Hepatocyte (in vitro differentiated cells): ENCODE results near the gene NMRK1. TPM values are rescaled to one million over a fixed set of nuclear protein-coding genes. Genes with fewer than 3 reads are reported as not detected.

Experiments used
- DNase-seq: peaks from one replicate; pipeline ENCODE4 v3.0.0-alpha.2; 2016; ENCODE audit warnings: low spot score
- H2AFZ ChIP-seq: fragments of 200-600 bp; sonication (generic); 2 replicates; pipeline ENCODE4 v1.6.0; 2016; ENCODE audit warnings: antibody characterized with exemption, mild to moderate bottlenecking
- H3K27ac ChIP-seq: fragments of 200-600 bp; sonication (generic); 2 replicates; pipeline ENCODE4 v1.5.1; 2016; ENCODE audit warnings: mild to moderate bottlenecking
- H3K27me3 ChIP-seq: fragments of 200-600 bp; sonication (generic); 2 replicates; pipeline ENCODE4 v1.6.1; 2016
- H3K36me3 ChIP-seq: fragments of 200-600 bp; sonication (generic); replicated peaks from 2 replicates; pipeline ENCODE4 v1.5.1; 2016; ENCODE audit warnings: low read depth; ENCODE audit not compliant: insufficient read depth
- H3K4me1 ChIP-seq: fragments of 200-600 bp; sonication (generic); 2 replicates; pipeline ENCODE4 v1.5.1; 2016; ENCODE audit warnings: mild to moderate bottlenecking, moderate library complexity; ENCODE audit not compliant: insufficient read depth
- H3K4me2 ChIP-seq: fragments of 200-600 bp; sonication (generic); 2 replicates; pipeline ENCODE4 v1.6.0; 2016
- H3K4me3 ChIP-seq: fragments of 200-600 bp; sonication (generic); 2 replicates; pipeline ENCODE4 v1.5.1; 2016; ENCODE audit warnings: mild to moderate bottlenecking
- H3K79me2 ChIP-seq: fragments of 200-600 bp; sonication (generic); 2 replicates; pipeline ENCODE4 v1.6.0; 2017; ENCODE audit warnings: mild to moderate bottlenecking
- H3K9me2 ChIP-seq: fragments of 200-600 bp; sonication (generic); replicated peaks from 2 replicates; pipeline ENCODE4 v1.6.0; 2017; ENCODE audit warnings: mild to moderate bottlenecking; ENCODE audit not compliant: insufficient read depth
- H3K9me3 ChIP-seq: fragments of 200-600 bp; sonication (generic); 2 replicates; pipeline ENCODE4 v1.5.1; 2016; ENCODE audit warnings: low read depth, mild to moderate bottlenecking
- H4K20me1 ChIP-seq: fragments of 200-600 bp; sonication (generic); 2 replicates; pipeline ENCODE4 v1.6.0; 2016; ENCODE audit warnings: mild to moderate bottlenecking; ENCODE audit not compliant: insufficient read depth, poor library complexity, severe bottlenecking
- CTCF ChIP-seq: fragments of 200-600 bp; sonication (generic); IDR thresholded peaks from 2 replicates; pipeline ENCODE4 v1.5.1; 2016; ENCODE audit warnings: antibody characterized with exemption, mild to moderate bottlenecking; ENCODE audit not compliant: poor library complexity
- EZH2 ChIP-seq: fragments of 200-600 bp; sonication (generic); IDR thresholded peaks from 2 replicates; pipeline ENCODE4 v1.6.1; 2016; ENCODE audit warnings: antibody characterized with exemption, mild to moderate bottlenecking, borderline replicate concordance
- EZH2phosphoT487 ChIP-seq: fragments of 200-600 bp; sonication (generic); IDR thresholded peaks from one replicate; pipeline ENCODE4 v1.6.1; 2018; ENCODE audit warnings: antibody characterized with exemption, mild to moderate bottlenecking, low read depth, moderate library complexity; ENCODE audit not compliant: unreplicated experiment, severe bottlenecking
- WGBS: methylation state at CpG from one replicate; pipeline ENCODE4 v1.1.6; 2016; ENCODE audit warnings: low lambda C conversion rate; ENCODE audit errors: missing lambda C conversion rate; 5-methylcytosine and 5-hydroxymethylcytosine counted together
- polyA plus RNA-seq: library from polyadenylated mRNA; unstranded; fragments of >200 nt; fragmentation: Nextera tagmentation; extraction: Ambion mirVana; gene quantifications from 2 replicates; pipeline ENCODE4 v1.2.1, GENCODE V29; 2016
- total RNA-seq: library from RNA; depleted of rRNA; stranded (reverse); fragments of >200 nt; gene quantifications from 2 replicates; pipeline ENCODE4 v1.2.3, GENCODE V29; 2014

Gene NMRK1
- total and polyA plus RNA-seq, 2 experiments from 2014 or later = 13.6 to 16.1 TPM

- no peaks in the 10 kb centered on the region for H3K36me3 ChIP-seq
- no peaks in the 10 kb centered on the region for H3K4me1 ChIP-seq
- DNase-seq = no peak
- no peaks in the 10 kb centered on the region for H3K27me3 ChIP-seq
- no peak overlapping the region for H2AFZ ChIP-seq
- H3K27ac ChIP-seq = no peak overlapping the region
- H3K4me3 ChIP-seq = no peak overlapping the region
- TF ChIP-seq CTCF (no peak), EZH2phosphoT487 (no peak)
- H3K79me2 ChIP-seq = peaks cover 45% of the 10 kb centered on the region
- H4K20me1 ChIP-seq = no peaks in the 10 kb centered on the region
- no peaks in the 10 kb centered on the region for H3K9me3 ChIP-seq
- WGBS = 95% methylated on average over 1 of the region's 1 CpG
- no peaks in the 10 kb centered on the region for H3K9me2 ChIP-seq
- H3K4me2 ChIP-seq = no peak overlapping the region
Observed at GRCh38 chr9:75117564-75117963, 29.6 kb upstream of the NMRK1 start.

- no peak overlapping the region for H3K4me2 ChIP-seq
- TF ChIP-seq EZH2 (no peak), CTCF (no peak), EZH2phosphoT487 (no peak)
- no peaks in the 10 kb centered on the region for H4K20me1 ChIP-seq
- no peak overlapping the region for H2AFZ ChIP-seq
- no peaks in the 10 kb centered on the region for H3K27me3 ChIP-seq
- no peak overlapping the region for H3K27ac ChIP-seq
- H3K36me3 ChIP-seq = no peaks in the 10 kb centered on the region
- H3K4me1 ChIP-seq = no peaks in the 10 kb centered on the region
- no peak for DNase-seq
- H3K79me2 ChIP-seq = peaks cover 45% of the 10 kb centered on the region
- no peaks in the 10 kb centered on the region for H3K9me3 ChIP-seq
- WGBS = 89% methylated on average over 4 of the region's 4 CpGs
- no peaks in the 10 kb centered on the region for H3K9me2 ChIP-seq
- H3K4me3 ChIP-seq = no peak overlapping the region
Observed at GRCh38 chr9:75116306-75116705, 28.4 kb upstream of the NMRK1 start.

- WGBS = 65% methylated on average over 4 of the region's 4 CpGs
- no peak for TF ChIP-seq EZH2
- TF ChIP-seq CTCF = no peak
- no peak for TF ChIP-seq EZH2phosphoT487
Observed at GRCh38 chr9:75112789-75113188, 24.8 kb upstream of the NMRK1 start.

More at GRCh38 chr9:75112789-75113188, 24.8 kb upstream of the NMRK1 start:
- Histone ChIP-seq H4K20me1 (no peaks in the 10 kb centered on the region), H3K27ac (no peak overlapping the region), H3K4me3 (no peak overlapping the region), H3K36me3 (no peaks in the 10 kb centered on the region), H2AFZ (no peak overlapping the region), H3K4me1 (no peaks in the 10 kb centered on the region), H3K9me2 (no peaks in the 10 kb centered on the region), H3K4me2 (no peak overlapping the region), H3K27me3 (no peaks in the 10 kb centered on the region), H3K9me3 (no peaks in the 10 kb centered on the region), H3K79me2 (peaks cover 63% of the 10 kb centered on the region)
- no peak for DNase-seq
